ENCODE measurements around the gene PAPSS1.
A peak's percentile ranks its signal among the peaks of the same experiment; 100 is the strongest.
"Not testable (repeated sequence)": the region's sequence is repeated elsewhere in the genome, so short reads cannot be mapped to it uniquely, and the experiment has no call there.

PAPSS1 gene

GRCh38 chr4:107655289-107655688 is 64.7 kb downstream of the PAPSS1 start:
- DNase-seq (ENCODE audit: insufficient read length, low spot score), result no peak
- no peak for TF ChIP-seq CTCF (IDR thresholded peaks at IDR 0.05; ENCODE audit: insufficient read depth, missing control alignments)
- no peak for FAIRE-seq

GRCh38 chr4:107654694-107655093 is 65.3 kb downstream of the PAPSS1 start:
- FAIRE-seq (no peak), DNase-seq (ENCODE audit: insufficient read length, low spot score) (no peak)
- no peak for TF ChIP-seq CTCF (IDR thresholded peaks at IDR 0.05; ENCODE audit: insufficient read depth, missing control alignments)

- DNase-seq (ENCODE audit: insufficient read length, low spot score); FAIRE-seq: not testable (repeated sequence)
Observed at GRCh38 chr4:107651408-107651807, 68.6 kb downstream of the PAPSS1 start.

- FAIRE-seq (peak; percentile 67), DNase-seq (ENCODE audit: insufficient read length, low spot score) (no peak)
- TF ChIP-seq CTCF (IDR thresholded peaks at IDR 0.05; ENCODE audit: insufficient read depth, missing control alignments), result no peak
Observed at GRCh38 chr4:107650251-107650650, 69.8 kb downstream of the PAPSS1 start.

GRCh38 chr4:107648178-107648991 is 71.6 kb downstream of the PAPSS1 start:
- no peak for DNase-seq (ENCODE audit: insufficient read length, low spot score)
- no peak for TF ChIP-seq CTCF (IDR thresholded peaks at IDR 0.05; ENCODE audit: insufficient read depth, missing control alignments)
- no peak for FAIRE-seq

DNA sequence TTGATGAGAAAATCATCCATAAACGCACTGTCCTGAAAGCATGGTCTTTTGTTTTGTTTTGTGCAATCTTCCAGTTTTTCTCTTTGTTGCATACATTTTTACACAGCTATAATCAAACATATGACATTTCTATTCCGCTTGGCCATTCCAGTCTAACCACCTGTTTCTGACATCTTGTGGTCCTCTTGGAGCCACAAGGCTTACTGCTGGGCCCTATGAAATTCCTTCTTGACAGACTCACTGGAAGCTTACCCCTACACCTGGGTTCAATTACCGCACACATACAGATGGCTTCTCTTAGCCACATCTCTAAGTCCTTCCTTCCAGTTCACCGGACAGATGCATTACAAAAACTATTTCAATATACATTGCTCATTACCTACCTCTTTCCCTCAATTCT is 72.4 kb downstream of the PAPSS1 start:
- TF ChIP-seq CTCF (IDR thresholded peaks at IDR 0.05; ENCODE audit: insufficient read depth, missing control alignments), result no peak
- DNase-seq (ENCODE audit: insufficient read length, low spot score) (no peak), FAIRE-seq (no peak)

DNA sequence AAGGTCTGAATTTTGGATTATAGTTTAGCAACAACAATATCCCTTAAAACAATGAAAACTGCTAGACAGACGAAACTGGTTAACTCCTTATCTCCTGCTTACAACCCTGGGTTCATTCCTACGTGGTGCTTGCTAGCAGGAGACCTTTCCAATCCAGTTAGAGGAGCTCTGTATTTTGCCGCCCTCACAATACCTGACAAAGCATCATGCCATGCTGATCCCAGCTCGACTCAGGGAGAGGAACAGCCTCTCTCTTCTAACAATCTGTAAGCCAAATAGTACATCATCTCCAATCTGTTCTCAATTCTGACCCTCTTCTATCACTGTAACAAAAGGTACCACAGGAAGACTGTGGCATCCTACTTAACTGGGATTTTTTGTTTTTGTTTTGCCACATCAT is 74.4 kb downstream of the PAPSS1 start:
- no peak for DNase-seq (ENCODE audit: insufficient read length, low spot score)
- FAIRE-seq, result no peak

More for the DNA sequence above, 74.4 kb downstream of the PAPSS1 start:
- TF ChIP-seq CTCF (IDR thresholded peaks at IDR 0.05; ENCODE audit: insufficient read depth, missing control alignments), result no peak

All from D721Med (cell line).